ENCODE results near the gene SH3TC2. TPM values are rescaled to one million over a fixed set of nuclear protein-coding genes. Genes with fewer than 3 reads are reported as not detected.

Gene SH3TC2
- total and polyA plus RNA-seq, 2 experiments from 2014 or later: 0.78 to 1.3 TPM

GRCh38 chr5:149049371-149049781, 13.5 kb downstream of the SH3TC2 start:
- no peak overlapping the region for H3K4me3 ChIP-seq
- DNase-seq (ENCODE audit: low read depth in 1 of 2, low spot score in 1 of 2): no peak
- no peaks in the 10 kb centered on the region for H3K4me1 ChIP-seq (ENCODE audit: low read depth)
- no peaks in the 10 kb centered on the region for H3K9me3 ChIP-seq (ENCODE audit: low read depth)
- H3K27ac ChIP-seq: no peak overlapping the region
- no peaks in the 10 kb centered on the region for H3K27me3 ChIP-seq
- H3K36me3 ChIP-seq: no peaks in the 10 kb centered on the region
- TF ChIP-seq CTCF (IDR thresholded peaks at IDR 0.05; ENCODE audit: low read depth, low read length): no peak

- Histone ChIP-seq H3K9me3 (ENCODE audit: low read depth) (no peaks in the 10 kb centered on the region), H3K36me3 (no peaks in the 10 kb centered on the region), H3K4me1 (ENCODE audit: low read depth) (no peaks in the 10 kb centered on the region), H3K27ac (no peak overlapping the region), H3K4me3 (no peak overlapping the region), H3K27me3 (no peaks in the 10 kb centered on the region)
- no peak for TF ChIP-seq CTCF (IDR thresholded peaks at IDR 0.05; ENCODE audit: low read depth, low read length)
- DNase-seq (ENCODE audit: low read depth in 1 of 2, low spot score in 1 of 2): no peak
These were observed 14.1 kb downstream of the SH3TC2 start for GRCh38 chr5:149048811-149049210.

GRCh38 chr5:149047462-149047861, 15.4 kb downstream of the SH3TC2 start:
- DNase-seq (ENCODE audit: low read depth in 1 of 2, low spot score in 1 of 2): no peak
- no peaks in the 10 kb centered on the region for H3K27me3 ChIP-seq
- no peak for TF ChIP-seq CTCF (IDR thresholded peaks at IDR 0.05; ENCODE audit: low read depth, low read length)
- H3K9me3 ChIP-seq (ENCODE audit: low read depth): no peaks in the 10 kb centered on the region
- H3K4me3 ChIP-seq: no peak overlapping the region
- H3K36me3 ChIP-seq: no peaks in the 10 kb centered on the region
- H3K4me1 ChIP-seq (ENCODE audit: low read depth): no peaks in the 10 kb centered on the region
- H3K27ac ChIP-seq: no peak overlapping the region

GRCh38 chr5:149046196-149046829, 16.5 kb downstream of the SH3TC2 start:
- H3K4me3 ChIP-seq: no peak overlapping the region
- no peak overlapping the region for H3K27ac ChIP-seq
- no peaks in the 10 kb centered on the region for H3K4me1 ChIP-seq (ENCODE audit: low read depth)
- peak in 1 of 2 donors; percentile 37 for DNase-seq (ENCODE audit: low read depth in 1 of 2, low spot score in 1 of 2)
- no peaks in the 10 kb centered on the region for H3K9me3 ChIP-seq (ENCODE audit: low read depth)
- no peaks in the 10 kb centered on the region for H3K36me3 ChIP-seq
- no peak for TF ChIP-seq CTCF (IDR thresholded peaks at IDR 0.05; ENCODE audit: low read depth, low read length)
- H3K27me3 ChIP-seq: no peaks in the 10 kb centered on the region

GRCh38 chr5:149045089-149045460, 17.8 kb downstream of the SH3TC2 start:
- Histone ChIP-seq H3K36me3 (no peaks in the 10 kb centered on the region), H3K9me3 (ENCODE audit: low read depth) (no peaks in the 10 kb centered on the region), H3K4me1 (ENCODE audit: low read depth) (no peaks in the 10 kb centered on the region), H3K4me3 (no peak overlapping the region), H3K27ac (no peak overlapping the region), H3K27me3 (no peaks in the 10 kb centered on the region)
- DNase-seq (ENCODE audit: low read depth in 1 of 2, low spot score in 1 of 2): no peak
- no peak for TF ChIP-seq CTCF (IDR thresholded peaks at IDR 0.05; ENCODE audit: low read depth, low read length)

Data from cardiac muscle cell (in vitro differentiated cells and primary cell).